Measurements from ENCODE around the gene PLCG1. TPM values are rescaled to one million over a fixed set of nuclear protein-coding genes. Genes with fewer than 3 reads are reported as not detected.

Gene PLCG1
- polyA plus RNA-seq, 2 of the 4 experiments (the other 2 are of a cell fraction): 22.0 to 65.0 TPM

- TF ChIP-seq BCL3 (IDR thresholded peaks at IDR 0.05): no peak
- no peak for TF ChIP-seq ATOH8 (CRISPR knock-in tag; IDR thresholded peaks at IDR 0.05; ENCODE audit: low read depth)
- TF ChIP-seq, protein P1, sequence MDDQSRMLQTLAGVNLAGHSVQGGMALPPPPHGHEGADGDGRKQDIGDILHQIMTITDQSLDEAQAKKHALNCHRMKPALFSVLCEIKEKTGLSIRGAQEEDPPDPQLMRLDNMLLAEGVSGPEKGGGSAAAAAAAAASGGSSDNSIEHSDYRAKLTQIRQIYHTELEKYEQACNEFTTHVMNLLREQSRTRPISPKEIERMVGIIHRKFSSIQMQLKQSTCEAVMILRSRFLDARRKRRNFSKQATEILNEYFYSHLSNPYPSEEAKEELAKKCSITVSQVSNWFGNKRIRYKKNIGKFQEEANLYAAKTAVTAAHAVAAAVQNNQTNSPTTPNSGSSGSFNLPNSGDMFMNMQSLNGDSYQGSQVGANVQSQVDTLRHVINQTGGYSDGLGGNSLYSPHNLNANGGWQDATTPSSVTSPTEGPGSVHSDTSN (IDR thresholded peaks at IDR 0.05): no peak
Measured at GRCh38 chr20:41217422-41217821, 80.1 kb downstream of the PLCG1 start (continued).

DNA sequence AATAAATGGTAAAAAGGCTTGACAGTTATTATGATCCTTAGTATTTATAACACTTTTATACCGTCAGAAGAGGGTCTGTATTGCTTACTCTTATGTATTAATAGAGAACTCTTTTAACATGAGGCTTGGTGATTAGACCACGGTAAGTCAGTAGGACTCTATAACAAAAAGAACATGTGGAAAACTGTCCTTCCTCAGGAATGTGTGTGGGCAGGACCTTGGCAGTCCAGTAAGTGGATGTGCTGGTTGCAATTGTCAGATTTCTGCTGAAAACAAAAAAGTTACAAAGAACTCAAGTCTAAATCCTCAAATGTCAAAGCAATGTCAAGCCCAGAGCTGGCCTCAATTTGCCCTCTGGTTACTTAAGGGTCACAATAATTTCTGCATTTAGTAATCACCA lies 81.1 kb downstream of the PLCG1 start:
- no peak for TF ChIP-seq CEBPB (IDR thresholded peaks at IDR 0.05)
- POLR2A ChIA-PET: no interaction called here
- H3K9me3 ChIP-seq: no peaks in the 10 kb centered on the region

GRCh38 chr20:41219824-41220223 lies 82.5 kb downstream of the PLCG1 start:
- no peak for FAIRE-seq
- H3K27ac ChIP-seq: no peak overlapping the region
- CTCF ChIA-PET: interaction anchor here (1.4 to 3.5 kb wide), 4 partner anchors 13 to 120 kb away, joined by 5 to 13 read pairs (median 8); partner anchors contain the start of gene LPIN3
- no peak overlapping the region for H3K4me3 ChIP-seq
- POLR2A ChIA-PET: no interaction called here
- H3K4me2 ChIP-seq: no peak overlapping the region
- 91% methylated on average over 2 of the region's 2 CpGs for WGBS (ENCODE audit: missing lambda C conversion rate)
- H3K9me3 ChIP-seq: no peaks in the 10 kb centered on the region
- H3K4me1 ChIP-seq: no peaks in the 10 kb centered on the region
- TF ChIP-seq, protein P2, sequence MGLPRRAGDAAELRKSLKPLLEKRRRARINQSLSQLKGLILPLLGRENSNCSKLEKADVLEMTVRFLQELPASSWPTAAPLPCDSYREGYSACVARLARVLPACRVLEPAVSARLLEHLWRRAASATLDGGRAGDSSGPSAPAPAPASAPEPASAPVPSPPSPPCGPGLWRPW (IDR thresholded peaks at IDR 0.05): no peak
- no peak for TF ChIP-seq CTCF (IDR thresholded peaks at IDR 0.05)
- no peak for TF ChIP-seq TFCP2L1 (CRISPR knock-in tag; IDR thresholded peaks at IDR 0.05)
- no peak for TF ChIP-seq HDAC2 (IDR thresholded peaks at IDR 0.05)
- no peak for TF ChIP-seq NR3C1 (IDR thresholded peaks at IDR 0.05)
- TF ChIP-seq GATA3 (IDR thresholded peaks at IDR 0.05; ENCODE audit: borderline replicate concordance): no peak
- TF ChIP-seq, protein P3, sequence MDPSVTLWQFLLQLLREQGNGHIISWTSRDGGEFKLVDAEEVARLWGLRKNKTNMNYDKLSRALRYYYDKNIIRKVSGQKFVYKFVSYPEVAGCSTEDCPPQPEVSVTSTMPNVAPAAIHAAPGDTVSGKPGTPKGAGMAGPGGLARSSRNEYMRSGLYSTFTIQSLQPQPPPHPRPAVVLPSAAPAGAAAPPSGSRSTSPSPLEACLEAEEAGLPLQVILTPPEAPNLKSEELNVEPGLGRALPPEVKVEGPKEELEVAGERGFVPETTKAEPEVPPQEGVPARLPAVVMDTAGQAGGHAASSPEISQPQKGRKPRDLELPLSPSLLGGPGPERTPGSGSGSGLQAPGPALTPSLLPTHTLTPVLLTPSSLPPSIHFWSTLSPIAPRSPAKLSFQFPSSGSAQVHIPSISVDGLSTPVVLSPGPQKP (IDR thresholded peaks at IDR 0.05; ENCODE audit: low read depth, low read length): no peak
- TF ChIP-seq CBX2 (IDR thresholded peaks at IDR 0.05; ENCODE audit: borderline replicate concordance, low read depth): no peak
- no peak for TF ChIP-seq HOXB5 (CRISPR knock-in tag; IDR thresholded peaks at IDR 0.05)
- DNase-seq (ENCODE audit: low read depth in 1 of 2, low spot score in 1 of 2): no peak
- ATAC-seq: no peak

More for the DNA sequence above, 81.1 kb downstream of the PLCG1 start:
- Histone ChIP-seq H3K4me3 (no peak overlapping the region), H3K4me2 (no peak overlapping the region), H3K27ac (no peak overlapping the region), H3K4me1 (no peaks in the 10 kb centered on the region)
- FAIRE-seq: no peak
- CTCF ChIA-PET: interaction anchor here (1.4 to 3.5 kb wide), 2 partner anchors 46 to 121 kb away, joined by 5 to 13 read pairs; partner anchors contain the start of gene LPIN3
- ATAC-seq: no peak
- WGBS (ENCODE audit: missing lambda C conversion rate): 83% methylated on average over 2 of the region's 2 CpGs
- no peak for DNase-seq (ENCODE audit: low read depth in 1 of 2, low spot score in 1 of 2)

- DNase-seq (ENCODE audit: low read depth in 1 of 2, low spot score in 1 of 2) (no peak), FAIRE-seq (no peak), ATAC-seq (no peak)
- Histone ChIP-seq H3K4me3 (no peak overlapping the region), H3K4me2 (no peak overlapping the region), H3K4me1 (no peaks in the 10 kb centered on the region), H3K9me3 (no peaks in the 10 kb centered on the region), H3K27ac (no peak overlapping the region)
- WGBS (ENCODE audit: missing lambda C conversion rate): 83% methylated on average over 5 of the region's 5 CpGs
- POLR2A ChIA-PET: no interaction called here
- CTCF ChIA-PET: no interaction called here
- TF ChIP-seq FOXS1 (CRISPR knock-in tag; IDR thresholded peaks at IDR 0.05): no peak
- no peak for TF ChIP-seq MAZ (IDR thresholded peaks at IDR 0.05; ENCODE audit: borderline replicate concordance, low read depth, low read length)
- TF ChIP-seq, protein P4, sequence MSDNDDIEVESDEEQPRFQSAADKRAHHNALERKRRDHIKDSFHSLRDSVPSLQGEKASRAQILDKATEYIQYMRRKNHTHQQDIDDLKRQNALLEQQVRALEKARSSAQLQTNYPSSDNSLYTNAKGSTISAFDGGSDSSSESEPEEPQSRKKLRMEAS (IDR thresholded peaks at IDR 0.05): no peak
- TF ChIP-seq E2F6 (IDR thresholded peaks at IDR 0.05; ENCODE audit: borderline replicate concordance, low read depth): no peak
- no peak for TF ChIP-seq BHLHE40 (IDR thresholded peaks at IDR 0.05; ENCODE audit: low read depth, low read length)
- TF ChIP-seq RNF2 (IDR thresholded peaks at IDR 0.05; ENCODE audit: borderline replicate concordance, low read depth): no peak
- no peak for TF ChIP-seq JUNB (IDR thresholded peaks at IDR 0.05)
- no peak for TF ChIP-seq SREBF2 (IDR thresholded peaks at IDR 0.05)
- TF ChIP-seq, protein P1 (IDR thresholded peaks at IDR 0.05): no peak
- TF ChIP-seq HOXB5 (CRISPR knock-in tag; IDR thresholded peaks at IDR 0.05): no peak
- no peak for TF ChIP-seq NR3C1 (IDR thresholded peaks at IDR 0.05)
- TF ChIP-seq MAFK (IDR thresholded peaks at IDR 0.05; ENCODE audit: partially characterized antibody): no peak
- TF ChIP-seq HEYL (CRISPR knock-in tag; IDR thresholded peaks at IDR 0.05): no peak
Measured at GRCh38 chr20:41221614-41222218, 84.4 kb downstream of the PLCG1 start.
